Measurements from ENCODE around the gene PTPRT. TPM values are rescaled to one million over a fixed set of nuclear protein-coding genes. Genes with fewer than 3 reads are reported as not detected.
A peak's percentile ranks its signal among the peaks of the same experiment; 100 is the strongest.

PTPRT gene
- total RNA-seq, 1 donor from 2014 or later = not detected

DNA sequence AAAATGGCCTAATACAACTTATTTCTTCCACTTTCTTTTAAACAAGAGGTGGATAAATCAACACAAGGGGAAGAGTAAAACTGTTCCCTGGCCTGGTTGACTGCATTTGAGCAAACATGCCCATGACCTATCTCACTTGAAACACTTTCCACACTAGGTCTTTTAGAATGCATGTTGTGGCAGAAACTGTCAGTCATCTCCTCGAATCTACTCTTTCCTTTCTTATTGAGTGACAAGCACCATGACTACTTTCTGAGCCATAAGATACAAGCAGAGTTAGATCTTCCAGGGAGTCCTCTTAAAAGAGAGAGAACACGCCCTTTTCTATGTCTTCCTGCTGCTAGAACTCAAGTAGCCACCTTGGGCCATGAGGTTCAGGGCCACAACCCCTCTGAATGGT is 66.5 kb downstream of the PTPRT start:
- no peak for DNase-seq (ENCODE audit: low read depth in 2 of 2)

DNA sequence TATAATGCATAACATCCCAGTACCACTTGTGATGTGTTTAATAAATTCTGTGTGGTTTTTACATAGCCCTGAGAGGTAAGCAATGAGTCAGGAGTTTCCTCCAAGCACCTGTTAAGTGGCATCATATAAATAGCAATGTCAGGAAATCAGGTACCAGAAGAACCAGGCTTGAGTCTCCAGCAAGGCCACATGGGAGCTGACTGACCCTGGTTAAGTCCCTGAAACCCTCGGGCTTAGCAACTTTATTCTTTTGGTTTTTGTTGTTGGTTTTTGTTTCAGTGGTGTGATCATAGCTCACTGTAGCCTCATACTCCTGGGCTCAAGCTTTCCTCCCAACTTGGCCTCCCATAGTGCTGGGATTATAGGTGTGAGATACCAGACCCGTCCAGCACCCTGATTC is 70.0 kb downstream of the PTPRT start:
- DNase-seq (ENCODE audit: low read depth in 2 of 2) = no peak

DNA sequence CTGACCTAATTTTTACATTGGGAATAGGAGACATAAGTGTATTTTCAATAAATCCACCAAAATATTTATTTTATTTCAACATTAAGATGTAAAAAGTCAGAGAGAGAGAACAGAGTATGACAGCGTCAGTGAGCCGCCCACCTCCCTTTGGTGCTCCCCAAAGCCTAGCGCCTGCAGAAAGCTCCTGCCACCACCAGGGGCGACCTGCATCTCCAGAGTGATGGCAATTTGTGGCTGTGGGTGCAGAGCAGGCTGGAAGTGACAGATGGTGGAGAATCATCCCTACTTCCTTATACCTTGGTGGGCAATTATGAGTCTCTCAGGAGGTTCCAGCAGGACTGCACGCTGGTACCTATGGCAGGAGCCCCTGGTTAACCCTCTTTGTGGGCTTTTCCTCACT is 87.3 kb downstream of the PTPRT start:
- DNase-seq (ENCODE audit: low read depth in 2 of 2) = no peak

DNA sequence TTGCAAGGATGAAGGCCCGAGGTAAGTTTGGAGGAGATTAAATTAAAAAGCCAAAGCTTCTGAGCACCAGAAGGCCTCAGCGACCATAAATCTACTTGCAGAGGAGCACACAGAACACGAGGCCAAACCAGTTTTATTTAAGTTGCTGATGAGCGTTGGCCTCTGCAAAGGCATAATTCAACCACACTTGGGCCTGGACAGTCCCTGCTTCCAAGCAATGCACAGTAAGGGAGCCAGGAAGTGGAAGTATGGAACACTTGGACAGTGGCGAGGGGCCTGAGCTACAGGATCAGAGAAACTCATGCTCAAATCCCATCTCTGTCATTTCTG is 92.8 kb downstream of the PTPRT start:
- DNase-seq (ENCODE audit: low read depth in 2 of 2) = no peak

DNA sequence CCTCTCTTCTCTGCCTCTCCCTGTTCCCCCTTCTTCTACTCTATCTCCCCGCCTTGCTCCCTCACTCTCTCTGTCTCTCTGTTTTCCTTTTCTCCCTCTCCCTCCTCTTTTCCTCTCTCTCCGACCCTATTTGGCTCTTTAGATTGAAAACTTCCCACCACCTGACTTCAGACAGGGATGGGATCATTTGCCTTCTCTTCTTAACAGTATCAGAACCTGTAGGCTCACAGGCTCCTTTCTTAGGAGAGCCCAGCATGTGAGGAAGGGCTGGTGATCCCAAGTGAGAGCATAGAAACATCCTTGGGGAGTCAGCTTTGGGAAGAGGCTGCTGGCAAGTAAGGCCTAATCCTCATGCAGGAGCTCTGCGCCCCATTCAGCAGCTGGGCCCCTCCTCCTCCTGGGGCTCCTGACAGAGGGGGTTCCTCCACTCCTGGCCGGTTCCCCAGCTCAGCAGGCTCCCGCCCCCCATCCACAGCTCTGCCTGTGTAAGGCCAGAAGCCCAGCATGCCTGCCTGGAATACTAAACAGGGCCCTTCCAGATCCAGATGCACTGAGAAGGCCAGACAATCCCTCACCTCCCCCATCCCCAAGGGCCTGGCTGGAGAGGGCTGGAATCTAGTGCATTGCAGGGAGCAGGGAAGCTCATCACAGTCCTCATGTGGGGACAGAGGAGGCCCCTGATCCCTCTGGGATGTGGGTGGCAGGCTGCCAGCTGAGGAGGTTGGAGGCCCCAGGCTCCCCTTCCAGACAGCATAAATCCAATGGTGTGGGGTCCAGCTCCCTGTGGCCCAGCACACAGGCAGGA is 93.4 kb downstream of the PTPRT start:
- no peak for DNase-seq (ENCODE audit: low read depth in 2 of 2)

DNA sequence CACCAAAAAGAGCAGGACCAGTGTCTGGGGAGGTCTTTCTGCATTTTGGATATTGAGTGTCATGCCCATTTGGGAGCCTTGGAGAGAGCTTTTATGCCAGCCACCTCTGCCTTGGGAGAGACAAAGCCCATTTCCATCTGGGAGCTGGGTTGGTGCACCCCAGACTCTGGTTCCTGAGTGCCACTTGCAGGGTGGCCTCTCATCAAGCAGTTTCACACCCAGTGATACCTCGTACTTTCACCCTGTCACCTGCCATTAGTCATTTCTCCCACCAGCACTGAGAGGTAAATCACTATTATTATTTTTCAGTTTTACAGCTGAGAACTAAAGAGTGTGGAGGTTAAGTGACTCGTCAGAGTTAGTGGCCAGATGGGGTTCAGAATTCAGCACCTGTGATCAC is 94.7 kb downstream of the PTPRT start:
- no peak for DNase-seq (ENCODE audit: low read depth in 2 of 2)

DNA sequence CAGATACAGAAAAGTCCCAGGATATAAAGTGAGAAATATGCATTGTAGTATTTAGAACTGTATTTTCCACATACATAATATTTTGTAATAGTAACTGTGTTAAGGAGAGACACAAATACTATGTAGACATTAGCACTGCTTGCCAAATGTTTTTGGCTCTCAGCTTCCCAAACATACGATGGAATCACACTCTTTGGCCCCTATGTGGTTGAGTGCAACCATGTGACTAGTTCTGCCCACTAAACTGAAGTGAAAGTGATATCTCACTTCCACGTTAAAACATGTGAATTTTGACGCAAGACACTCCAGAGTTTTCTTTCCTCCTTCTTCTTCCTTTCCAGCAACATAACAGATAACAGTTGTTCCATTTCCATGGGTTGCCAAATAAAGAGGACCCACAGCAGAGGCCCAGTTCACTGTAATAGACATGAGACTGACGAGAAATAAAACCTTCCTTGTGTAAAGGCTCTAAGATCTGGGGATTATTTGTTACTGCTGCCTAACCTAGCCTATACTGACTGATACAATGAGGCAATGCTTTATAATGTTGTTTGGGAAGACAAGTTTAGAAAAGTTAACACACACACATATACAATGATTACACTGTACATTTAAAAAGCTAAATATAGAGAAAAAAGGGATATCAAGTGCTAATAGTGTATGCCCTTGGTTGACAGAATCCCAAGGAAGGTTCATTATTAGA is 97.2 kb downstream of the PTPRT start:
- no peak for DNase-seq (ENCODE audit: low read depth in 2 of 2)

DNA sequence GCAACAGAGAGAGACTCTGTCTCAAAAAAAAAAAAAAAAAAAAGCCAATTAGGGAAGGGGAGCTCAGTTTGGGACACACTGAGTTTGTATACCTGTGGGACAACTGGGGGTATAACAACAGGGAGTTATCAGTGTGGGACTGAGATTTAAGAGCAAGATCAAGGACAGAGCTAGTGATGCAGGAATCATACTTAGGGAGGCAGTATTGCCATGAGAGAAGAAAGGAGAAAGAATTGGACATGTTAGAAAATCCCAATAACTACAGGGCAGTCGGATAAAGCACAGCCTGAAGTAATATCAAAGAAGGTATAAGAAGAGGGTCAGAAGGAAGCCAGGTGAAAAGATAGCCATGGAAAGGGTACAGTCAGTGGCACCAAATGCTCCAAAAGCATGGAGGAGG is 121.2 kb downstream of the PTPRT start:
- no peak for DNase-seq (ENCODE audit: low read depth in 2 of 2)

DNA sequence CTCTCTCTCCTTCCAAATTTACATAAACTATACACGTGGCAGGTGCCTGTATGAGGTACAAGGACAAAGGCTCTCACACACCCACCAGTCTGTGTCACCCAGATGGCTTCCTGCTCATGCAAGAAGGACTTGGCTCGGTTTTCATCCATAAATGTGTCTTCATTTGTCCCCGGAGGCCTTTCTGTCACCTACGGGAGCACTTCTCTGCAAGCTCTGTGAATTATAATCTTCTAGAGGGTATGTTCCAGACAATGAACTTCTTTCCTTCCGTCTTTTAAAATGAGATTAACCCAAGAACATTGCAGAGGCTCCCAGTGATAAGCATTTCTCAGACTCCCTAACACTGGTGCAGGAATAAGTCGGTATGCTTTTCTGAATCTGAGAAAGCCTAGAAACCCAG is 123.6 kb downstream of the PTPRT start:
- DNase-seq (ENCODE audit: low read depth in 2 of 2) = no peak

DNA sequence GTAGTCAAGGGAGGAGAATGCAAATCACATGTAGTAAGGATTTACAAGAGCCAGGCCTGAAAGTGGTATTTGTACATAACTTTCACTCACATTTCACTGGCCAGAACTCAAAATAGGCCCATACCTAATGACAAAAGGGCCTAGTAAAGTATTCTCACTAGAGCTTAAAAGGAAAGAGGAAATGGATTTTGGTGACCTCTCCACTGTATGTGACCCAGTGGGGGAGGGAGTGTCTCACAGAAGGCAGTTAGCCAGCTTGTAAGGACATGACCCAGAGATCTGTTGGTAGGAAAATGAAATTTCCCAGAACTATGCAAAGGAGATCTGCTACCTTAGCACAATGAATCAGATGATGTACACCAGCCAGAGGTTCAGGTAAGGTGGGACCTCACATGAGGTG is 124.4 kb downstream of the PTPRT start:
- no peak for DNase-seq (ENCODE audit: low read depth in 2 of 2)

DNA sequence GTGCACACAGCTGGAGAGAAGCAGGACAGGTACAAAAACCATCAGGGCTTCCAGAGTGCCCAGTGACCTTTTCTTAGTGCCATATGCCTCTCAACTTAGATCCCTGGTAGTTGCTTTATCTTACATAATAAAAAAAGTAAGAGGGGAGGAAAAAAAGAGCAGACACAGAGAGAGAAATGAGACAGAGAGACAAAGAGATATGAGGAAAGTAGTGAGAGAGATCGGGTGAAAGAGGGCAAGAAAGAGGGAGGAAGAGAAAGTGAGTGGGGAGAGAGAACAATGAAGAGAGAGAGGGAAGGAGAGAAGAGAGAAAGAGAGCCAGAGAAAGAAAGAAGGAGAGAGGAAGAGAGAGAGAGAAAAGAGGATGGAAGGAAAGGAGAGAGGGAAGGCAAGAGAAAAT is 131.6 kb downstream of the PTPRT start:
- no peak for DNase-seq (ENCODE audit: low read depth in 2 of 2)

DNA sequence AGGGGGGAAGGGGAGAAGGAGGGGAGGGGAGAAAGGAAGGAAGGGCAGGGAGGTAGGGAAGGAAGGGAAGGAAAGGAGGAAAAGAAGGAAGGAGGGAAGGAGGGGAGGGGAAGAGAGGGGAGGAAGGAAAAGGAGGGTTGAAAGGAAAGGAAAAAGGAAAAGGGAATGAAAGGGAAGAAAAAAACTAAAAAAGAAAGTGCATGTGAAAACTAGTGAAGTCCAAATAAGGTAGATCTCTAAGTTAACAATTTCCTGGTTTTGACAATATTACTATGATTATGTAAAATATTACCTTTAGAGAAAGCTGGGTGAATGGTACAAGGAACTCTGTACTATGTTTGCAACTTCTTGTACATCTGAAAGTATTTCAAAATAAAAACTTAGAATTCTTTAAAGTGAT is 132.4 kb downstream of the PTPRT start:
- DNase-seq (ENCODE audit: low read depth in 2 of 2) = no peak

DNA sequence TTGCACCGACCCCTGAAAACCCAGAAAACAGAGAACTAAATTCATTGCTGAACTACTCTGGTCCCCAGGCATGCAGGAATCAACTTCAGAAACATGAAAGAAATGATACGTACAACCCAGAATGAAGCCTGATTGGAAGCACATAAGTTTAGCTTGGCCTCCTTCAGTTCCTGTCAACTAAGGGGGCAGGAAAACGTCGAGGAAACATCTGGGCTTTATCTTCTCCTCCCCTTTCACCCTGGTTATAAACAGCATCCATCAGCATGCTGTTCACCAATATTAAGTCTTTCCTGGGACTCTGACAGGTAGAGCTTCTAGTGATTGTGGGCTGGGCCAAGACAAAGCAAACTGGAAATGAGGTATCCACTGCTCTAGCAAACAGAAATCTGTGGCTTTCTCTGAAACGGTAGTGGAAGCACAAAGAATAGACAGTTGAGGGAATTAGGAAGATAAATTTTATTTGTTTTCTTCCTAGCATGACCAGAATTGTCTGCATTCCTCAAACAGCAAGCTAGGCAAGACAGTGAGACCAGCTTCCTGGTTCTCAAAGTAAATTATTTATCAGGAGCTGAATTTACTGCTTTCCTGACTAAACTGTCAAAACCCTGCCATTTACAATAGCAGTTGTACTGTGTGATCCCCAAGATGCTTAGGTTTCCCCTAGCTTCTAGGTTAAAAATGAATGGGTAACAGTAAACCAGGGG is 134.4 kb downstream of the PTPRT start:
- no peak for DNase-seq (ENCODE audit: low read depth in 2 of 2)

DNA sequence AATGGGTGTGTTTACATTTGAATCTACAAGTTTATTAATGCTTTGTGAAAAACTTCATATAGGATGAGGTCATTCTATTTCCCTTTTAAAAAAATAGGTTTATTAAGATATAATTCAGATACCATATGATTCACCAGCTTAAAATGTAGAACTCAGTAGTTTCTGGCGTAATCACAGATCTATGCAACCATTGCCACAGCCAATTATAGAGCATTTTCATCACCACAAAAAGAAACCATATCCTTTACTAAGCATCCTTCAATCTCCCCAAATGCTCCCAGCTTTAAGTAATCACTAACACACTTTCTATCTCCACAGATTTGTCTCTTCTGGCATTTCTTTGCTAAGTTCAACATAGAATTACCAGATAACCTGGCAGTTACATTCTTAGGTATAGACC is 137.2 kb downstream of the PTPRT start:
- DNase-seq (ENCODE audit: low read depth in 2 of 2) = no peak

DNA sequence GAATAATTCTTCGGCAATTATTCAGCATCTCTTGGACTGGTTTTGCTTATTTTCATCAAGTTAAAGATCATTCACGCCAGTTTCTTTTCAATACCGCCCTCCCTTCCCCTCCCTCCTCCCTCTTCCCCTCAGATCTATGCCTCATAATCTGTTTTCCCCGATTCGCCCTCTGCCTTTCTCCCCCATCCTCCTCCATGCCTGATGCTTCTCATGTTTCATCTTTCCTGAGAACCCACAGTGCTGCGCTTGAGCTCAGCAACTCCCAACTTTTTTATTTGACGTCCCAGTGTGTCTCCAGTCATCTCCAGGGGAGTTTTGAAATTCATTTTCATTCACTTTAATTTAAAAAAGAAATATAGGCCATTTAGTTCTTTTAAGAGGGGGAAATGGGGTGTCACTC is 142.7 kb downstream of the PTPRT start:
- DNase-seq (ENCODE audit: low read depth in 2 of 2) = no peak

DNA sequence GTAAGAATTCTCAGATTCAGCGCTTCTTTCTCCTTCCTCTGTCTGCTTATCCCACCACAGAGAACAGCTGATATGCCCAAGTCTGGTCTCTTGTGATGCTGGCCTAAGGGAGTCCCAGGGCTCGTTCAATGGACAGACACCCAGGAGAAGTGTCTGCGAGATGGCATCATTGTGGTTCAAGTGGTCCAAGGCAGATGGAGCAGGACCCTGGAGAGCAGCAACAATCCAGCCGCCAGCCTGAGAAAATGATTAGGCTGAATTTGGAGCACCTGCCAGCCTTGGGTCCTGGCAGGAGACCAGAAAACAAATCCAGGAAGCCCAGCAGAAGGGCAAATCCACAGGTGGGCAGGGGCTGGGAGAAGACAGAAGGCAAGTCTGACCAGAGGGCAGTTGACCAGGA is 145.8 kb downstream of the PTPRT start:
- DNase-seq (ENCODE audit: low read depth in 2 of 2) = no peak

DNA sequence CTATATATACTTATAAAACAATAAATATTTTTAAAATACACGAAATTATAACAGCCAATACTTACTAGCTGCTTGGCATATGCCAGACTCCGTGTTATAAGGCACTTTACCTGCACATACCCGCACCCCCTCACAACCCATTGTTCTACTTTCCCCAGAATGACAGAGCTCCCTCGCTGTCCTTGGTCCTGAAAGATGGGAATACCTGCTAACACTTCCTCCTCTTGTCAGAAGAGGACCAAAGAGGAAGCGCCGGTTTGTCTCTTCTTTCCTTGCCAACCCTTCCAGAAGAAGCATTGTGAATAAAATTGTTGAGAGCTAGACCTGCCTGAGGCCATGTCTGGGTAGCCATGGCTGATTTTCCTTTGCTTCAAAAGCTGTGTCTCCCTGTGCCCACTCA is 149.3 kb downstream of the PTPRT start:
- DNase-seq (ENCODE audit: low read depth in 2 of 2) = peak in 1 of 2 donors; percentile 2

DNA sequence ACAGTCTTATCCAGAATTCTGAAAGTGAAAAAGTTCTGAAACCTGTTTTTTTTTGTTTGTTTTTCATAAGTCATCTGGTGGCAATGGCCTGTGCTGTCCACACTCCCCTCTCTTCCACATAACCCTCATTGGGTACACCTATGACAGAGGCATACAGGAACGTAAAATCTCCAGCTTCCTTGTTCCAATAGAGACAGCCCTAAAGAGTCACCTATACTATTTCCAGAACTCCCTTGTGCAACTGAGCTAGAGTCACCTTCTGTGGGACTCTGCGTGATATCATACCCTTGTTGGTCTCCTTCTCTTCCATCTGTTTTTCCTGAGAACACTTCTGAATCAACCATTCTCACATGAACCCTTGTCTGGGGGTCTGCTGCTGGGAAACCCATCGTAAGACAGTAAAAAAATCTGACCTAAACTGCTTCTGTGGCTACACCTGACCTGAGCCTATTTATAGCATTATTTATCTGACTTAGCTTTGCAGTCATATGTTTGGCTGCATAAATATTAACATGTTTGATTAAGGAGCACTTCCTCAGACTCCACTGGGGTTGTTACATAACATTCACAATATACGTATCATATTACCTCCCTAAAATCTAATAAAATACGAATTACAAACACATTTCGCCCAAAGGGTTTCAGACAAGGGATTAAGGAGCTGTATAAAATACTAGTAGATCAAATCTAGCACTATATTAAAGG is 151.9 kb downstream of the PTPRT start:
- DNase-seq (ENCODE audit: low read depth in 2 of 2) = no peak

DNA sequence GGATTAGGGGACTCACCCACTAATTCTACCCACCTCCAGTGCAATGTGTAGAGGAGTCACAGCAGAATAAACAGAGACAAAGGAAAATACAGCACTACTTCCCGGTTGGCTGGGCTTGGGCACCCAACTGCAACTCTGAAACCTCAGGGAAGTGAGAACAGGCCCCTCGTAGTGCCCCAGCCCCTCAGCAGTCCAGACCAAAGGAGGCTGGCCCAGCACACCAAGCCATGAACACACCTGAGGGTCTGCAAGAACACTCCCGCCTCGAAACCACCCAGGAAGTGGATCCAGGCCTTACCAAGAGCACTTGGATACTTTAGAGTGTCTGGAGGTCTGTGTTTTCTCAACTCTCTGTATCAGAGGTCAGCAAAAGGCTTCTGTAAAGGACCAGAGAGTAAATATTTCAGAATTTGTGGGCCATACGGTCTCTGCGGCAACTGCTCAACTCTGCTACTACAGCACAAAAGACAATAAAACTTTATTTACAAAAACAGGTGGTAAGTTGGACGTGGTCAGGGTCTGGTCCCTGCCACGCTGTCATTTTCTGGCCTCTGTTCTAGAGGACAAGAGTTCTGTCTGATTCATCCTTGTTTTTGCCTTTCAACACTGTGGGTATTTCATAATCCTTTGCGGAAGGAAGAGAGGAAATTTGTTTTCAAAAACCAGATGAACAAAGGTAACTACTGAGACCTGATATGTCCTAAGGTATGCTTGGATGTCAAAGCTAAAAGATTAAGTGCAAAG is 154.6 kb downstream of the PTPRT start:
- DNase-seq (ENCODE audit: low read depth in 2 of 2) = no peak

DNA sequence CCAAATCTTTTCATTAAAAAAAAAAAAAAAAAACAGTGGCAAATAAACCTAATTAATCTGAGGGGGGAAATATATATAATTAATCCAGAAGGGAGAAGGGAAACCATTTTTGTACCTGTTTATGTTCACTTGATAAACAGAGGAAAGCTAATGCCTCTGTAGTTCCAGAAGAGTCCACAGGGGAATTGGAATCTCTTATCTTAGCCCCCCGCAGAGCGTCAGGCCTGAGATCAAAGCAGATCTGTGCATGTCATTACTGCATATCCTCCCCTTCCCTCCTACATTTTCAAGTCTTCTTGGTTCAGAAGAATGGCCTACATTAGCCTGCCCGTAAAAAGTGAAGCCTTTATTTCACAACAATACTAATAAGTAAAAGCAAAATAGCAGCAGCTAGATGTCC is 157.2 kb downstream of the PTPRT start:
- no peak for DNase-seq (ENCODE audit: low read depth in 2 of 2)

DNA sequence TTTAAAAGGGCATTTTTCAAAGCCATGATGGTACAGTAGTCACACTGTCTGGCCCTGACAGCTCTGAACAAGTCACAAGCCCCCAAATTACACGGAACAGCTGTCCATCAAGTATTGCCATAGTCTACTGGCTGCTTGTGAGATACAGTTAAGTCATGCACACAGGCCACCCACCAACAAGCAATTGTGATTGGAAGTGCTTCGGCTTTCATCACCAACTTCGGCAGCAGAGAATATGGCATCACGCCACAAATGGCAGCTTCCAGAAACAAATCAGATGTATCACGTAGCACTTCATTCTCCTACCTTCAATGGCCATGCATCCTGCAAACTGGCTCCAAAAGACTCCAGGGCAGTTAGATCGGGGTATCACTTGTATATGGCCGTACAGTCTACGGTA is 160.5 kb downstream of the PTPRT start:
- no peak for DNase-seq (ENCODE audit: low read depth in 2 of 2)

DNA sequence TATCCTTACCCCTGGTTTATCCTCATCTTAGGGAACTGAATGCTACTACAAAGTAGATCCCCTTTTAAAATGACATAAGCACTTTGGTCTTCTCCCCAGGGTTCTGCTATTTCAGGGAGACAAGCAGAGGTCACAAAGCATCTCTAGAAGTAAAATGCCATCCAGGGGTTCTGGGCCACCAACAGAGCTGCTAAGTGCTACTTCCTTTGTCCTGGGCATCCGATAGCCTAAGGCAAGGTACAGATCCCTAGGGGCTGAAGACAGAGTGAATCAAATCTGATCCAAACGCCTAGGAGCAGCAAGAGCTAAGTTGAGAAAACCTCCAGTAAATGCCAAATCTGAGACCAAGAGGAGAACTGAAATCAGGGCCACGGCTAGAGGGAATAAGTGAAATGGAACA is 161.2 kb downstream of the PTPRT start:
- DNase-seq (ENCODE audit: low read depth in 2 of 2) = no peak
